ENCODE results near the gene MRPS25.
"Not testable (repeated sequence)": the region's sequence is repeated elsewhere in the genome, so short reads cannot be mapped to it uniquely, and the experiment has no call there.

The MRPS25 gene

GRCh38 chr3:15044326-15044725, 20.8 kb downstream of the MRPS25 start:
- DNase-seq (ENCODE audit: low read depth in 2 of 2, low spot score in 1 of 2): no peak

DNA sequence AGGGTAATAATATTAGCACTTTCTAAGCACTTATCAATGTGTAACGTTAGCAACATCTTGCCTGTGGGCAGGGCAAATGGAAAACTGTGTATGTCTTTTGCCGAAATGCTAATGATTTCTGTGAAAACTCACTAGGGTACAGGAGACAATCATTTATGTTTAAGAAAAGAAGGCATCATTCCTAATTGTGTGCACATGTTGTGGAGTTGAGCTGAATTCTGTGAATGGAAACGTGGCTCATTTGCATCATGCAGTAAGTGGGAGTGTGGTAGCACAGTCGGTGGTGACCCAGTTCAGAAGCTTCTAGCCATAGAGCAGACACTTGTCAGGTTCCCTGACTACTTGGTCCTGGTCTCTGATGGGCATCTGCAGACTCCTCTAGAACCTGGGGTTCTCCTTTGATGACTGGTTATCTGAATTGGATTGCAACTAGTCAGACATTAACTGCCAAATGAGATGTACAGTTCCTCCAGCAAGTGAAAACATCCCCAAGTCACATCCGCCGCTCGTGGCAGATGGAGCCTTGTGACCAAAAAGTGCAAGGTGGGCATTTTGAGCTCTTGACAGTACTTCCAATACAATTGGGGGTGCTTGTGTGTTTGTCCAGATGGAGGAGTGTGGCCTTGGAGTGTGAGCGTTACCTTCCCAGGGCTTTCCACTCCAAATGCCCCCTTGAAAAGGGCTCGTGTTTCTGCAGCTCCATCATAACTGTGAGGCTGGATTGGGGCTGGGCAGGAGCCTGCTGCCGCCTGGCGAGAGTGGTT, 21.5 kb downstream of the MRPS25 start:
- no peak for DNase-seq (ENCODE audit: low read depth in 2 of 2, low spot score in 1 of 2)

- no peak for DNase-seq (ENCODE audit: low read depth in 2 of 2, low spot score in 1 of 2)
These were observed 22.2 kb downstream of the MRPS25 start for GRCh38 chr3:15042936-15043335.

DNA sequence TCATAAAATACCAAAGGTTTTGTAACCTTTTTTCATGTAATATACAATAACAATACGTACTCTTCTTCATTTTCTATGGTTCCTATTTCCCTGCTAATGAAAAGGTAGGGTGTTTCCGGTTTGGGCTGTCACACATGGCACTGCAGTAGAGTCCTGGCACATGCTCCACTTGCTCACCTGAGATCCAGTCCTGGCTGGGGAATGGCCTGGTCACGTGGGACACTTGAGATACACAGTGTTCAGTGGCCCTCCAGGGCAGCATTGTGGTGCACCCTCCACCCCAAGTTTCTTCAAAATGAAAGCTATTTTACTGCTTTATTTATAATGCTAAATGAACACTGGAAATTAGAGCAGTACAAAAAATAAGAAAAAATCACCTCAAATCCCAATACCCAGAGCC, 23.2 kb downstream of the MRPS25 start:
- DNase-seq (ENCODE audit: low read depth in 2 of 2, low spot score in 1 of 2): no peak

DNA sequence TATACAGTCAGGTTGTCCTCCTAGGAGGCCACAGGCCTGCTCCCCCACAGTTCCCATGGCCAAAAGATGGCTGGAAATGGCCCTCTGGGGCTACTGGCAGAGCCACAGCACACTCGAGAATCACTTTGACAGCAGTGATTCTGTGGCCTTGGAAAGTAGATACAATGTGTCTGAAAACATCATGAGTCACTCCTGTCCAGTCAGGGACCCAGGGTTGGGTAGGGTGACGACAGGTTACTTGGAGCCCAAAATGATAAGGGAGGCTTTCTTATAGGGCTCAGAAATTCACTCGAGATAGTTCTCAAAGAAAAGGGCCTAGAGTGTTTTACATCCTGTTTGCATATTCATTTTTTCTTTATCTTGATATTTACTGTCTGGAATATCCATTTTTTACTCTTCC, 24.3 kb downstream of the MRPS25 start:
- no peak for DNase-seq (ENCODE audit: low read depth in 2 of 2, low spot score in 1 of 2)

- DNase-seq (ENCODE audit: low read depth in 2 of 2, low spot score in 1 of 2): no peak
These were observed 26.8 kb downstream of the MRPS25 start for GRCh38 chr3:15038306-15038705.

- no peak for DNase-seq (ENCODE audit: low read depth in 2 of 2, low spot score in 1 of 2)
These were observed 32.0 kb downstream of the MRPS25 start for GRCh38 chr3:15033103-15033502.

GRCh38 chr3:15032650-15033049, 32.5 kb downstream of the MRPS25 start:
- no peak for DNase-seq (ENCODE audit: low read depth in 2 of 2, low spot score in 1 of 2)

- no peak for DNase-seq (ENCODE audit: low read depth in 2 of 2, low spot score in 1 of 2)
These were observed 35.5 kb downstream of the MRPS25 start for GRCh38 chr3:15029625-15030024.

DNA sequence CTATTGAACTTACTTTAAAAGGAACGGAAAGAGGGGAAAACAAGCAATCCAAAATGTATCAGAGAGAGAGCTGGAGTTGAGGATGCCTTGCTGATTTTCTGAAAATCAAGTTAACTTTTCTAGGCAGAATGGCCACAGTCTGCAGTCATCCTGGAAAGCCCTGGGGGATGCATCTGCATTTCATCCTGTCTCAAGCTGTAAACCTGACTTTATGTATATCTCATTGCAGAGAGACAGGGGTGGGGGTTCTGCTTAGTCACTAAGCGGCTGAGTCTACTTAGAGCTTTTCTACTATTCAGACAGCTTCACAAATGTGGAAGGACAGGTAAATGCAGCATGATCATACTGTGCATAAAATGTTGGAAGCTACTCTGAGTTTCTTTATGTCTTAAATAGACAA, 41.4 kb downstream of the MRPS25 start:
- DNase-seq (ENCODE audit: low read depth in 2 of 2, low spot score in 1 of 2): no peak

GRCh38 chr3:15023249-15023648, 41.9 kb downstream of the MRPS25 start:
- DNase-seq (ENCODE audit: low read depth in 2 of 2, low spot score in 1 of 2): no peak

- no peak for DNase-seq (ENCODE audit: low read depth in 2 of 2, low spot score in 1 of 2)
These were observed 47.9 kb downstream of the MRPS25 start for GRCh38 chr3:15017191-15017590.

DNA sequence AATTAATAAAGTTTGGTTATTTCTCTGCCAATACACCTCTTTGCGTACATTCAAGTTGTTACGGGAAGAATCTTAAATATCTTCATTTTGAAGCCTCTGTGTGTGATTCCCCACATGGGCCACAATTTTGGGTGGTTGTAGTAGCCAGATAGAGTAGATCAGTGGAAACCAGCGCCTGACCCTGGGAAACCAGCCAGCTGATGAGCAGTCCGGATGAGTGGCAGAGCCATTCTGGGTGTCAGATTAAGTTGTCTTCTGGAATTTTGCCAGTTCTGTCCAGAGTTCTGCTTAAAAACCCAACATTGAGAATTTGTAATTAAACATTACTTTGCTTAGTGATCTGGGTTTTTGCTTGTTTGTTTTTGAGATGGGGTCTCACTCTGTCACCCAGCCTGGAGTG, 49.7 kb downstream of the MRPS25 start:
- DNase-seq (ENCODE audit: low read depth in 2 of 2, low spot score in 1 of 2): no peak

DNA sequence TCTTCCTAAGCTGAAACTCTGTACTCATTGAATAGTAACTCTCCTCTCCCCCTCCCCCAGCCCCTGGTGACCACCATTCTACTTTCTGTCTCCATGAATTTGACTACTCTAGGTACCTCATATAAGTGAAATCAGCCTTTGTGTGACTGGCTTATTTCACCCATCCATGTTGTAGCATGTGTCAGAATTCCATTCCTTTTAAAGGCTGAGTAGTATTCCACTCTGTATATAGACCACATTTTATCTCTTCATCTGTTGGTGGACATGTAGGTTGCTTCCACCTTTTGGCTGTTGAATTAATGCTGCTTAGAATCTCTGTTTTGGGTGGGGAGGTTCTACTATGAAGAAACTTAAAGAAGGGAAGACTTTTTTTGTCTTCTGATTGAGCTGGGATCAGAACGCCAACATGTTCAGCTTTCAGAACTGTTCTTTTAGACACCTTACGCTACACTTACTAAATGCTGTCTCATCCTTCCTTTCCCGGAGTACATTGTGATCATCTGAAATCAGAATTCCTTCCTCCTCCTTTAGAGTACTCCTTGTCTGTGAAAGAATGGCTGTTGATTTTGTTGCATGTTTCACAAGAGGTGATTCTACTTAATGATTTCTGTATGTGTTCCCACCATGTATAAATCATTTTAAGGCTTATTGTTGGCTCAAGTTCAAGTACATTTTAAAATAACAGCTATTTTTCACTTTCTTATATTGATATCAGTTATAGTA, 50.3 kb downstream of the MRPS25 start:
- no peak for DNase-seq (ENCODE audit: low read depth in 2 of 2, low spot score in 1 of 2)

DNA sequence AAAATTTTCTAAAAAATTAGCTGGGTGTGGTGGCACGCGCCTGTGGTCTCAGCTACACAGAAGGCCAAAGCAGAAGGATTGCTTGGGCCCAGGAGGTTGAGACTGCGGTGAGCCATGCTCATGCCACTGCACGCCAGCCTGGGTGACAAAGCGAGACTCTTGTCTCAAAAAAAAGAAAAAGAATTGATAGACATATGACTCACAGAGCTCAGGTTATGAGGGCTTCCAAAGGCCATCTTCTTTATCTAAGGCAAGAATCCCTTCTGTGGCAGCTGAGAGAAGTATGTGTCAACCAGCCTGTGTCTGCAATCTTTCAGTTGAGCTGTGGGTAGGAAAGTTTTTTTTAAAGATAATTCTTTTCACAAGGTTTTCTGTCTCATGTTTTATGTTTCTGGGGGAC, 53.9 kb downstream of the MRPS25 start:
- DNase-seq (ENCODE audit: low read depth in 2 of 2, low spot score in 1 of 2): no peak

DNA sequence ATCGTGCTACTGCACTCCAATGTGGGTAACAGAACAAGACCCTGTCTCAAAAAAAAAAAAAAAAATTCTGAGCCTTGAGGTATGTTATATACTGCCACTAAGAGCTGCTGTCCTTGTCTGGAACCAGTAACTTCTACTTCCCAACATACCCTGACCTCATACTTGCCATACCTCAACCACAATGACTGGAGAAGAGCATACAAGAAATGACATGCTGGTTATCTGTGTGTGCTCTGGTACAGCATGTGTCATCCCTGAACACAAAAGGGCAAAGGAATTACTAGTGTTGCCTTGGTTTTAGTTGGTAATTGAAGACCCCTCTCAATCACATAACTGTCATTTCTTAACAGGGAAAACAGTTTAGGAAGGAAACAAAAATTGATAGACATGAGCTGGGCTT, 54.5 kb downstream of the MRPS25 start:
- no peak for DNase-seq (ENCODE audit: low read depth in 2 of 2, low spot score in 1 of 2)

GRCh38 chr3:15009167-15009566, 55.9 kb downstream of the MRPS25 start:
- DNase-seq (ENCODE audit: low read depth in 2 of 2, low spot score in 1 of 2): no peak

DNA sequence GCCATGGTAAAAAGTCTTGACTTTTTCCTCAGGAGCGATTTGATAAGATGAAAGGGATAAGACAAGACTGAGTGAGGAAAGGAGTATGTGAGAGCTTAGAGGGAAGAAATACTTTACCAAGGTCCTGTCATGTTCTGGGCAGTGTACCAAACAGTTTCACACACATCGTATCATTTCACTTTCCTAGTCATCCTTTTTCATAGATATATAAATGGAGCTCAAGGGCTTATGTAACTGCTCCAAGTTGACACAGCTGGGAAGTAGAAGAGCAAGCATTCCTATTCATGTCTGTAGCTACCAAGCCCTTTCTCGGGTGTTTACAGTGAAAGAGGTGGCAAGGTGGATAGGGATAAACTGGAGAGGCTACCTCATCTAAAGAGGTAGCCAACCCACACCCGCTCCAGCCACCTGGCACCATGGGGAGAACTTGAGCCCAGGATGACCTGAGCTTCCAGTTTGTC, 57.4 kb downstream of the MRPS25 start:
- no peak for DNase-seq (ENCODE audit: low read depth in 2 of 2, low spot score in 1 of 2)

GRCh38 chr3:14999182-14999581, 65.9 kb downstream of the MRPS25 start:
- not testable (repeated sequence) for DNase-seq (ENCODE audit: low read depth in 2 of 2, low spot score in 1 of 2)

All from stimulated activated CD8-positive, alpha-beta memory T cell treated with anti-CD3 and anti-CD28 coated beads, Interleukin-4, amount 100 ng/mL, for 4 hours (primary cell).